OCI-LY1 (cell line): ENCODE measurements around the gene TRIM28.
A peak's percentile ranks its signal among the peaks of the same experiment; 100 is the strongest.

Experiments used
- H2AFZ ChIP-seq: fragments of 200-600 bp; sonication (generic), shearing (Covaris generic); 2 replicates; pipeline ENCODE4 v1.6.0; 2014; ENCODE audit warnings: antibody characterized with exemption, mild to moderate bottlenecking, low read length
- H3F3A ChIP-seq: fragments of 200-600 bp; sonication (generic), shearing (Covaris generic); 2 replicates; pipeline ENCODE4 v1.6.0; 2014; ENCODE audit warnings: mild to moderate bottlenecking, antibody characterized with exemption, low read length, moderate library complexity; ENCODE audit not compliant: insufficient read depth
- H3K27ac ChIP-seq: fragments of 200-600 bp; sonication (generic); 2 replicates; pipeline ENCODE4 v1.5.1; 2014; ENCODE audit warnings: low read length, mixed run types, mild to moderate bottlenecking, low read depth; ENCODE audit not compliant: poor library complexity, severe bottlenecking
- H3K27me3 ChIP-seq: fragments of 200-600 bp; sonication (generic); 2 replicates; pipeline ENCODE4 v1.6.0; 2014; ENCODE audit warnings: antibody characterized with exemption, mild to moderate bottlenecking, low read length, moderate library complexity; ENCODE audit not compliant: insufficient read depth
- H3K36me3 ChIP-seq: fragments of 200-600 bp; sonication (generic); 2 replicates; pipeline ENCODE4 v1.6.1; 2014; ENCODE audit warnings: mild to moderate bottlenecking, antibody characterized with exemption, low read length, moderate library complexity, mixed read lengths; ENCODE audit not compliant: insufficient read depth
- H3K4me1 ChIP-seq: fragments of 200-600 bp; sonication (generic); 2 replicates; pipeline ENCODE4 v1.5.1; 2014; ENCODE audit warnings: mild to moderate bottlenecking, low read length, moderate library complexity; ENCODE audit not compliant: insufficient read depth, severe bottlenecking
- H3K4me2 ChIP-seq: fragments of 200-600 bp; sonication (generic), shearing (Covaris generic); 2 replicates; pipeline ENCODE4 v1.6.1; 2014; ENCODE audit warnings: low read length
- H3K4me3 ChIP-seq: fragments of 200-600 bp; sonication (generic); 2 replicates; pipeline ENCODE4 v1.5.1; 2014; ENCODE audit warnings: low read length, low read depth, mild to moderate bottlenecking, mixed read lengths; ENCODE audit not compliant: poor library complexity, severe bottlenecking
- H3K79me2 ChIP-seq: fragments of 200-600 bp; shearing (Covaris generic); 2 replicates; pipeline ENCODE4 v1.6.1; 2016; ENCODE audit warnings: mixed run types, low read length, mixed read lengths; ENCODE audit not compliant: insufficient read depth
- H3K9ac ChIP-seq: fragments of 200-600 bp; sonication (generic), shearing (Covaris generic); 2 replicates; pipeline ENCODE4 v1.6.1; 2014; ENCODE audit warnings: mild to moderate bottlenecking, low read length, mixed read lengths
- H3K9me2 ChIP-seq: fragments of 200-600 bp; sonication (generic), shearing (Covaris generic); 2 replicates; pipeline ENCODE4 v1.6.1; 2014; ENCODE audit warnings: low read depth, mild to moderate bottlenecking, low read length, mixed read lengths
- H3K9me3 ChIP-seq: fragments of 200-600 bp; shearing (Covaris generic); 2 replicates; pipeline ENCODE4 v1.6.1; 2014; ENCODE audit warnings: low read length, mixed read lengths
- H4K20me1 ChIP-seq: fragments of 200-600 bp; sonication (generic), shearing (Covaris generic); 2 replicates; pipeline ENCODE4 v1.6.0; 2016; ENCODE audit warnings: mild to moderate bottlenecking, low read length; ENCODE audit not compliant: insufficient read depth
- CTCF ChIP-seq: fragments of 200-600 bp; sonication (generic), shearing (Covaris generic); IDR thresholded peaks from 2 replicates; pipeline ENCODE4 v1.5.1; 2017; ENCODE audit warnings: mild to moderate bottlenecking, antibody characterized with exemption, low read length, moderate library complexity, mixed read lengths
- EZH2 ChIP-seq: fragments of 200-600 bp; sonication (generic), shearing (Covaris generic); IDR thresholded peaks from 2 replicates; pipeline ENCODE4 v1.8.0; 2017; ENCODE audit warnings: borderline replicate concordance, mixed run types, mild to moderate bottlenecking, antibody characterized with exemption, low read length, moderate library complexity, mixed read lengths

The TRIM28 gene

GRCh38 chr19:58520257-58520599, 23.6 kb upstream of the TRIM28 start:
- no peaks in the 10 kb centered on the region for H3K9me3 ChIP-seq
- TF ChIP-seq EZH2 (no peak), CTCF (no peak)
- H3K79me2 ChIP-seq = no peaks in the 10 kb centered on the region
- peak overlapping the region; percentile 74 for H3K4me3 ChIP-seq
- peak overlapping the region; percentile 92 for H3K9ac ChIP-seq
- no peaks in the 10 kb centered on the region for H4K20me1 ChIP-seq
- H3K36me3 ChIP-seq = peaks cover 9% of the 10 kb centered on the region; the same call in 1 of the 2 replicates
- peak overlapping the region; percentile 87 for H3K27ac ChIP-seq
- H3K4me2 ChIP-seq = peak overlapping the region; percentile 88
- H3F3A ChIP-seq = no peaks in the 10 kb centered on the region
- no peaks in the 10 kb centered on the region for H3K9me2 ChIP-seq
- no peaks in the 10 kb centered on the region for H3K27me3 ChIP-seq
- peaks cover 39% of the 10 kb centered on the region for H3K4me1 ChIP-seq
- no peak overlapping the region for H2AFZ ChIP-seq

DNA sequence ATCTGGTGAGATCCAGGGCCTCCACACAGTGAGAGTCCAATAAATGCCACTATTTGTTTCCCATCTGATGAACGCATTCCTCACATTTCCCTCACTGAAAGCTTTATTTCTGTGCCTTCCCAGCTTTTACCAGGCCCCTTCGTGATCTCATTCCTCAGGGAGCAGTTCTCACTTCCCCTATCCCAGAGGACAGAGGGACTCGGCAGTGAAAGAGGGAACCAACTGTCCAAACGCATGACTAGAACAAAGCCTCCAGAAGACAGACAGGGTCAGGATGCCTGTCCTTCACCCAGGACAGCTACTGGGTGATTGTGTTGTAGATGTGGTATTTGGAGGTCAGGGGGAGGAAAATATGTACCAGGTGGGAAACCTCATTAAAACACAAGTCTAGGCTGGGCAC, 22.2 kb upstream of the TRIM28 start:
- no peaks in the 10 kb centered on the region for H3K79me2 ChIP-seq
- H3K4me1 ChIP-seq = peaks cover 24% of the 10 kb centered on the region
- no peaks in the 10 kb centered on the region for H3K9me2 ChIP-seq
- H3K4me3 ChIP-seq = peak overlapping the region; percentile 10
- H3K27me3 ChIP-seq = no peaks in the 10 kb centered on the region
- no peaks in the 10 kb centered on the region for H3F3A ChIP-seq
- TF ChIP-seq EZH2 (no peak), CTCF (no peak)
- no peak overlapping the region for H2AFZ ChIP-seq
- H3K9ac ChIP-seq = peak overlapping the region; percentile 25; the same call in 1 of the 2 replicates
- peak overlapping the region; percentile 87 for H3K27ac ChIP-seq
- H4K20me1 ChIP-seq = no peaks in the 10 kb centered on the region
- H3K36me3 ChIP-seq = peaks cover 3% of the 10 kb centered on the region; the same call in 1 of the 2 replicates
- peak overlapping the region; percentile 43; the same call in 1 of the 2 replicates for H3K4me2 ChIP-seq
- no peaks in the 10 kb centered on the region for H3K9me3 ChIP-seq

GRCh38 chr19:58522709-58523108, 21.2 kb upstream of the TRIM28 start:
- H3K9me3 ChIP-seq = no peaks in the 10 kb centered on the region
- no peaks in the 10 kb centered on the region for H3F3A ChIP-seq
- no peak for TF ChIP-seq EZH2
- TF ChIP-seq CTCF = no peak
- peaks cover 24% of the 10 kb centered on the region for H3K4me1 ChIP-seq
- H3K79me2 ChIP-seq = no peaks in the 10 kb centered on the region
- no peak overlapping the region for H3K4me2 ChIP-seq
- H3K9ac ChIP-seq = no peak overlapping the region
- H2AFZ ChIP-seq = no peak overlapping the region
- H3K4me3 ChIP-seq = no peak overlapping the region
- no peaks in the 10 kb centered on the region for H4K20me1 ChIP-seq
- H3K27ac ChIP-seq = no peak overlapping the region
- H3K36me3 ChIP-seq = no peaks in the 10 kb centered on the region
- H3K9me2 ChIP-seq = no peaks in the 10 kb centered on the region
- no peaks in the 10 kb centered on the region for H3K27me3 ChIP-seq
